GM18499 (cell line): ENCODE data around the gene CAPRIN1.
A peak's percentile ranks its signal among the peaks of the same experiment; 100 is the strongest.

Source experiments
- ATAC-seq: cut with Tn5 transposase; IDR thresholded peaks from one replicate; pipeline ENCODE4 v1.9.1; 2021; ENCODE audit warnings: moderate number of reproducible peaks; ENCODE audit not compliant: insufficient read depth, unreplicated experiment

The CAPRIN1 gene

GRCh38 chr11:34051349-34052035, at the start of gene CAPRIN1:
CAPRIN1 (plus strand) TSS chr11:34051731; CDS start chr11:34052421, 690 bp downstream.
- peak; percentile 45 for ATAC-seq

- ATAC-seq = no peak
Observed at GRCh38 chr11:34002420-34002819, 49.1 kb upstream of the CAPRIN1 start.

GRCh38 chr11:34004236-34004635, 47.3 kb upstream of the CAPRIN1 start:
- no peak for ATAC-seq

- no peak for ATAC-seq
Observed at GRCh38 chr11:34006876-34007275, 44.7 kb upstream of the CAPRIN1 start.

- ATAC-seq = no peak
Observed at GRCh38 chr11:34012734-34013133, 38.8 kb upstream of the CAPRIN1 start.

- no peak for ATAC-seq
Observed at GRCh38 chr11:34013898-34014571, 37.5 kb upstream of the CAPRIN1 start.

- ATAC-seq = no peak
Observed at GRCh38 chr11:34021977-34022735, 29.4 kb upstream of the CAPRIN1 start.

- no peak for ATAC-seq
Observed at GRCh38 chr11:34026432-34026831, 25.1 kb upstream of the CAPRIN1 start.

- ATAC-seq = no peak
Observed at GRCh38 chr11:34027516-34028408, 23.8 kb upstream of the CAPRIN1 start.

GRCh38 chr11:34028425-34028824, 23.1 kb upstream of the CAPRIN1 start:
- ATAC-seq = no peak

- no peak for ATAC-seq
Observed at GRCh38 chr11:34029176-34029575, 22.4 kb upstream of the CAPRIN1 start.

GRCh38 chr11:34030382-34030781, 21.1 kb upstream of the CAPRIN1 start:
- no peak for ATAC-seq

GRCh38 chr11:34033399-34033798, 18.1 kb upstream of the CAPRIN1 start:
- no peak for ATAC-seq

- ATAC-seq = no peak
Observed at GRCh38 chr11:34034053-34034452, 17.5 kb upstream of the CAPRIN1 start.

- ATAC-seq = no peak
Observed at GRCh38 chr11:34036456-34036855, 15.1 kb upstream of the CAPRIN1 start.

GRCh38 chr11:34037016-34037415, 14.5 kb upstream of the CAPRIN1 start:
- ATAC-seq = no peak

- no peak for ATAC-seq
Observed at GRCh38 chr11:34040571-34040970, 11.0 kb upstream of the CAPRIN1 start.

GRCh38 chr11:34044664-34045485, 6.7 kb upstream of the CAPRIN1 start:
- no peak for ATAC-seq

GRCh38 chr11:34049028-34049427, 2.5 kb upstream of the CAPRIN1 start:
- ATAC-seq = no peak
